ENCODE results near the gene OR52N5. TPM values are rescaled to one million over a fixed set of nuclear protein-coding genes. Genes with fewer than 3 reads are reported as not detected.

The OR52N5 gene
- polyA plus RNA-seq (2011; rRNA removed) (not detected in 2 replicates), polyA plus RNA-seq (2017; fragmentation: RNase III; extraction: RNeasy Plus Mini Kit Qiagen cat#74134 plus additional on column Dnase treatment) (not detected in 3 replicates), polyA minus RNA-seq (2011; rRNA and poly(A)+ RNA removed) (0.21 TPM in 1 of 2 replicates, not detected in the other)
- polyA plus RNA-seq (2012; cell fraction: cytosol; rRNA removed): not detected in 2 replicates
- not detected in 2 replicates for polyA plus RNA-seq (2012; cell fraction: nucleus; rRNA removed)

DNA sequence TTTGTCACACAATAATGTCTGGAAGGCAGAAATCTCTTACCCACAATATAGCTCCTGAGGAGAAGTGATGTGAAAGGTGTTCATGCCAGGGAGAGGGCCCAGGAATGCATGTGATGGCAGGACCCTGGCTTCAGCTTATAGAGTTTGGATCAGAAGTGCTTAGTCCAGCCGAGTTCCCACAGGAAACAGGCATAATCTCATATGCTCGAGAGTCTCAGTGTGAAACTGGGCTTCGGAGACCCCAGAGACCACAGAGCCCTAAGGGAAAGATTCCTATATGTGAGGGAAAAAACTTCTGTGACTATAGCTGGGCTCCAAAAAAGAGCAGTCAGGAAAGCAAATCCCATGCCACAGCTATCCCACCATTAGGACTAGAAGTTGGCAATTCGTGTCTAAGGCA is at the start of gene OR52N5:
TSS of gene OR52N5 (minus strand) at position 101 of the 400 bp plus-strand sequence. CDS start 4,721 bp downstream, outside the sequence.
- ChIA-PET CTCF (interaction anchor here (1.8 kb wide), 1 partner anchor 26 kb away, joined by 4 read pairs; no protein-coding TSS in a partner anchor), POLR2A (no interaction called here)
- ATAC-seq: no peak
- TF ChIP-seq FOXS1 (CRISPR knock-in tag; IDR thresholded peaks at IDR 0.05): no peak
- TF ChIP-seq POLR2A (IDR thresholded peaks at IDR 0.05; ENCODE audit: low read length): no peak
- TF ChIP-seq, protein P1, sequence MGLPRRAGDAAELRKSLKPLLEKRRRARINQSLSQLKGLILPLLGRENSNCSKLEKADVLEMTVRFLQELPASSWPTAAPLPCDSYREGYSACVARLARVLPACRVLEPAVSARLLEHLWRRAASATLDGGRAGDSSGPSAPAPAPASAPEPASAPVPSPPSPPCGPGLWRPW (IDR thresholded peaks at IDR 0.05): no peak
- TF ChIP-seq HOXB13 (CRISPR knock-in tag; IDR thresholded peaks at IDR 0.05; ENCODE audit: low read depth): no peak
- no peak for TF ChIP-seq NR3C1 (IDR thresholded peaks at IDR 0.05)
- TF ChIP-seq, protein P2, sequence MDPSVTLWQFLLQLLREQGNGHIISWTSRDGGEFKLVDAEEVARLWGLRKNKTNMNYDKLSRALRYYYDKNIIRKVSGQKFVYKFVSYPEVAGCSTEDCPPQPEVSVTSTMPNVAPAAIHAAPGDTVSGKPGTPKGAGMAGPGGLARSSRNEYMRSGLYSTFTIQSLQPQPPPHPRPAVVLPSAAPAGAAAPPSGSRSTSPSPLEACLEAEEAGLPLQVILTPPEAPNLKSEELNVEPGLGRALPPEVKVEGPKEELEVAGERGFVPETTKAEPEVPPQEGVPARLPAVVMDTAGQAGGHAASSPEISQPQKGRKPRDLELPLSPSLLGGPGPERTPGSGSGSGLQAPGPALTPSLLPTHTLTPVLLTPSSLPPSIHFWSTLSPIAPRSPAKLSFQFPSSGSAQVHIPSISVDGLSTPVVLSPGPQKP (IDR thresholded peaks at IDR 0.05; ENCODE audit: low read depth, low read length): no peak
- no peak for TF ChIP-seq ESRRA (IDR thresholded peaks at IDR 0.05; ENCODE audit: borderline replicate concordance, low read length)
- TF ChIP-seq, protein P3, sequence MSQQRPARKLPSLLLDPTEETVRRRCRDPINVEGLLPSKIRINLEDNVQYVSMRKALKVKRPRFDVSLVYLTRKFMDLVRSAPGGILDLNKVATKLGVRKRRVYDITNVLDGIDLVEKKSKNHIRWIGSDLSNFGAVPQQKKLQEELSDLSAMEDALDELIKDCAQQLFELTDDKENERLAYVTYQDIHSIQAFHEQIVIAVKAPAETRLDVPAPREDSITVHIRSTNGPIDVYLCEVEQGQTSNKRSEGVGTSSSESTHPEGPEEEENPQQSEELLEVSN (IDR thresholded peaks at IDR 0.05; ENCODE audit: borderline replicate concordance, low read depth): no peak
- TF ChIP-seq KDM1A (IDR thresholded peaks at IDR 0.05; ENCODE audit: low read depth): no peak
- H3K4me1 ChIP-seq: no peaks in the 10 kb centered on the region
- H3K4me3 ChIP-seq: no peak within 1 kb of the TSS
- DNase-seq (ENCODE audit: low read depth in 1 of 2, low spot score in 1 of 2): no peak
- WGBS (ENCODE audit: missing lambda C conversion rate): 8% methylated on average over 4 of the region's 4 CpGs
- H3K27ac ChIP-seq: no peak within 1 kb of the TSS
- no peak within 1 kb of the TSS for H3K4me2 ChIP-seq
- H3K9me3 ChIP-seq: no peaks in the 10 kb centered on the region
- no peak for FAIRE-seq

DNA sequence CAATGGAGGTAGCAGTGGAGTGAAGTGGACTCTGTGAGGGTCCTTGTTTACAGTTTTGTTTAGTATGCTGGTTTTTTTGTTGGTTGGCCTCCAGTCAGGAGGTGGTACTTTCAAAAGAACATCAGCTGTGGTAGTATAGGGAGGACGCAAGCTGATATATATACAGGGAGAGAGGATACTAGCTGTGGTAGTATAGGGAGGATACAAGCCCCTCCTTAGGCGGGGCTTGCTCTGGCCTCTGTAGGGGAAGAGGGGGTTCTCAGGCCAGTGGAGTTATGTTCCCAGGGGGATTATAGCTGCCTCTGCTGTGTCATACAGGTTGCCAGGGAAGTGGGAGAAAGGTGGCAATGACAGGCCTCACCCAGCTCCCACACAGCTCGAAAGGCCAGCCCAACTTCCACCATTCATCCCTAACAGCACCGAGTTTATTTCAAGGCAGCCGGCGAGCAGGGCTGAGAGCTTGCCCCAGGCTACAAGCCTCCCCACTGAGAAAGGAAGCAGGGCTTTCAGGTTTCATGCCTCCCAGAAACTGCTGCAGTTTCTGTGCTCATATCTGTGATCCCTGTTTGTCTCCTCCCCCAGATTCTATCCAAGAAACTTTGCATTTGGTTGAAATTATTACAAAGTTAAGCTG is 48.2 kb upstream of the OR52N5 start:
- TF ChIP-seq HOXA7 (CRISPR knock-in tag; IDR thresholded peaks at IDR 0.05): no peak
- TF ChIP-seq TP53 (CRISPR knock-in tag; IDR thresholded peaks at IDR 0.05): no peak
- no peak for TF ChIP-seq FOSL2 (IDR thresholded peaks at IDR 0.05)
- TF ChIP-seq FOSL2 (CRISPR knock-in tag; IDR thresholded peaks at IDR 0.05): no peak
- no peak for TF ChIP-seq ZSCAN20 (CRISPR knock-in tag; IDR thresholded peaks at IDR 0.05)
- no peak for FAIRE-seq

DNA sequence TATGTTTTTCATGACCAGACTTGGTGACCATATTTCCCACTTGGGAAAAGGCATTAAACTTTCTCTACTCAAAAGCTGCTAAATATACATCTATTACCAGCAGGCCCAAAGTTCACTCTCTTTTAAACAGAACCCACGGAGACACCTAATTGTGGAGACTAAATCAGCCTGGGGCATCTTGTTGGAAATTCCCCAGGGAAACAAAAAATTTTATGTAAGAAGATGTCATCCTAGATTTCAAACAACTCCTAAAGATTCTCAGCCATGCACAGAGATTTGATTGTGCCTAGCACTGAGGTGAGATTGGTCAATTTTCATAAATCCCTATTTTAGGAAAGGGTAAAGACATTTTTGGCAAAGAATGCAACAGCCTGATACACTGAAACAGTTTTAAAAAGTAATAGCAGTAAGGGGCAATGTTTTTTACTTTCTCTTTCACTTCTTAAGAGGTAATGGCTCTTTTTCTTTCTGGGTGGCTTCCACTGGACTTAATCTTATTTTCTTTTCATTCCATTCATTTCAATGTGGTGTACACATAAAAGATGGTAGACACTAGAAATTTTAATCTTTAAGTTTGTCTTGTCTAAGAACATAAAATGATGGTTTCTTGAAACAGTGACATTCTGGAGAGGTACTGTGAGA is 35.2 kb upstream of the OR52N5 start:
- FAIRE-seq (peak; percentile 36), ATAC-seq (no peak), DNase-seq (ENCODE audit: low read depth in 1 of 2, low spot score in 1 of 2) (no peak)
- Histone ChIP-seq H3K9me3 (no peaks in the 10 kb centered on the region), H3K4me2 (no peak overlapping the region), H3K4me1 (no peaks in the 10 kb centered on the region), H3K4me3 (no peak overlapping the region), H3K27ac (no peak overlapping the region)
- POLR2A ChIA-PET: no interaction called here
- CTCF ChIA-PET: no interaction called here
- TF ChIP-seq POLR2A (IDR thresholded peaks at IDR 0.05; ENCODE audit: low read length): no peak
- TF ChIP-seq, protein P4, sequence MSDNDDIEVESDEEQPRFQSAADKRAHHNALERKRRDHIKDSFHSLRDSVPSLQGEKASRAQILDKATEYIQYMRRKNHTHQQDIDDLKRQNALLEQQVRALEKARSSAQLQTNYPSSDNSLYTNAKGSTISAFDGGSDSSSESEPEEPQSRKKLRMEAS (IDR thresholded peaks at IDR 0.05): no peak
- no peak for TF ChIP-seq GATA3 (IDR thresholded peaks at IDR 0.05; ENCODE audit: borderline replicate concordance)
- TF ChIP-seq HEYL (CRISPR knock-in tag; IDR thresholded peaks at IDR 0.05): no peak
- WGBS (ENCODE audit: missing lambda C conversion rate): 7% methylated on average over 1 of the region's 1 CpG

More for the DNA sequence above, 48.2 kb upstream of the OR52N5 start:
- DNase-seq (ENCODE audit: low read depth in 1 of 2, low spot score in 1 of 2) (no peak), ATAC-seq (no peak)
- Histone ChIP-seq H3K27ac (no peak overlapping the region), H3K4me1 (no peaks in the 10 kb centered on the region), H3K4me3 (no peak overlapping the region), H3K9me3 (no peaks in the 10 kb centered on the region), H3K4me2 (no peak overlapping the region)
- CTCF ChIA-PET: interaction anchor here (0.9 kb wide), 1 partner anchor 22 kb away, joined by 3 read pairs; the partner anchor contains the start of gene OR52N2
- WGBS (ENCODE audit: missing lambda C conversion rate): 18% methylated on average over 6 of the region's 6 CpGs
- POLR2A ChIA-PET: no interaction called here

DNA sequence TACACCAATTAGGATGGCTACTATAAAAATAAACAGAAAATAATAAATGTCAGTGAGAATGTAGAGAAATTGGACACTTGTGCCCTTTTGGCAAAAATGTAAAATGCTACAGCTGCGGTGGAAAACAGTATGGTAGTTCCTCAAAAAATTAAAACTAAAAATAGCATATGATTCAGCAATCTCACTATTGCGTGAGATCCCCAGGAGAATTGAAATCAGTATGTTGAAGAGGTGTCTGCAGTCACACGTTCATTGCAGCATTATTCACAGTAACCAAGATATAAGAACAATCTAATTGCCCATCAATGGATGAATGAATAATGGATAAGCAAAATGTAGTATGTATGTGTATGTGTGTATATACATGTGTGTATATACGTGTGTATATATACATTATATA is 32.4 kb upstream of the OR52N5 start:
- no peak for DNase-seq (ENCODE audit: low read depth in 1 of 2, low spot score in 1 of 2)
- no peaks in the 10 kb centered on the region for H3K9me3 ChIP-seq
- CTCF ChIA-PET: no interaction called here
- H3K4me2 ChIP-seq: no peak overlapping the region
- H3K4me1 ChIP-seq: no peaks in the 10 kb centered on the region
- H3K4me3 ChIP-seq: no peak overlapping the region
- no peak for FAIRE-seq
- no peak for ATAC-seq
- TF ChIP-seq RFX5 (IDR thresholded peaks at IDR 0.05) (no peak), RNF2 (IDR thresholded peaks at IDR 0.05; ENCODE audit: borderline replicate concordance, low read depth) (no peak)
- TF ChIP-seq, protein P4 (IDR thresholded peaks at IDR 0.05): no peak
- TF ChIP-seq, protein P5, sequence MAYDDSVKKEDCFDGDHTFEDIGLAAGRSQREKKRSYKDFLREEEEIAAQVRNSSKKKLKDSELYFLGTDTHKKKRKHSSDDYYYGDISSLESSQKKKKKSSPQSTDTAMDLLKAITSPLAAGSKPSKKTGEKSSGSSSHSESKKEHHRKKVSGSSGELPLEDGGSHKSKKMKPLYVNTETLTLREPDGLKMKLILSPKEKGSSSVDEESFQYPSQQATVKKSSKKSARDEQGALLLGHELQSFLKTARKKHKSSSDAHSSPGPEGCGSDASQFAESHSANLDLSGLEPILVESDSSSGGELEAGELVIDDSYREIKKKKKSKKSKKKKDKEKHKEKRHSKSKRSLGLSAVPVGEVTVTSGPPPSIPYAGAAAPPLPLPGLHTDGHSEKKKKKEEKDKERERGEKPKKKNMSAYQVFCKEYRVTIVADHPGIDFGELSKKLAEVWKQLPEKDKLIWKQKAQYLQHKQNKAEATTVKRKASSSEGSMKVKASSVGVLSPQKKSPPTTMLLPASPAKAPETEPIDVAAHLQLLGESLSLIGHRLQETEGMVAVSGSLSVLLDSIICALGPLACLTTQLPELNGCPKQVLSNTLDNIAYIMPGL (CRISPR knock-in tag; IDR thresholded peaks at IDR 0.05; ENCODE audit: borderline replicate concordance): no peak
- TF ChIP-seq, protein P3 (IDR thresholded peaks at IDR 0.05; ENCODE audit: borderline replicate concordance, low read depth): no peak
- H3K27ac ChIP-seq: no peak overlapping the region
- WGBS (ENCODE audit: missing lambda C conversion rate): 25% methylated on average over 4 of the region's 4 CpGs
- POLR2A ChIA-PET: no interaction called here
